ENCODE measurements around the gene EEF2. TPM values are rescaled to one million over a fixed set of nuclear protein-coding genes. Genes with fewer than 3 reads are reported as not detected.
"Not testable (repeated sequence)": the region's sequence is repeated elsewhere in the genome, so short reads cannot be mapped to it uniquely, and the experiment has no call there.

Gene EEF2
- total RNA-seq, 2 experiments from 2014 or later, result 1,633 to 3,507 TPM

- intact Hi-C loops (cut with micrococcal nuclease; ENCODE audit: unreplicated experiment), result no loop called here
- ChIA-PET CTCF (ENCODE audit: unreplicated experiment) (interaction anchor here (0.5 to 0.6 kb wide), 2 partner anchors 12 to 31 kb away, joined by 4 to 5 read pairs; no protein-coding TSS in a partner anchor), POLR2A (interaction anchor here (1.9 kb wide), 1 partner anchor 14 kb away, joined by 7 read pairs; no protein-coding TSS in a partner anchor)
These were observed 15.6 kb downstream of the EEF2 start for GRCh38 chr19:3969435-3970312.

GRCh38 chr19:3968556-3969434 lies 16.5 kb downstream of the EEF2 start:
- H3K27ac ChIP-seq (ENCODE audit: low read depth, low read length, poor library complexity, severe bottlenecking), result no peak overlapping the region
- TF ChIP-seq, protein P1, sequence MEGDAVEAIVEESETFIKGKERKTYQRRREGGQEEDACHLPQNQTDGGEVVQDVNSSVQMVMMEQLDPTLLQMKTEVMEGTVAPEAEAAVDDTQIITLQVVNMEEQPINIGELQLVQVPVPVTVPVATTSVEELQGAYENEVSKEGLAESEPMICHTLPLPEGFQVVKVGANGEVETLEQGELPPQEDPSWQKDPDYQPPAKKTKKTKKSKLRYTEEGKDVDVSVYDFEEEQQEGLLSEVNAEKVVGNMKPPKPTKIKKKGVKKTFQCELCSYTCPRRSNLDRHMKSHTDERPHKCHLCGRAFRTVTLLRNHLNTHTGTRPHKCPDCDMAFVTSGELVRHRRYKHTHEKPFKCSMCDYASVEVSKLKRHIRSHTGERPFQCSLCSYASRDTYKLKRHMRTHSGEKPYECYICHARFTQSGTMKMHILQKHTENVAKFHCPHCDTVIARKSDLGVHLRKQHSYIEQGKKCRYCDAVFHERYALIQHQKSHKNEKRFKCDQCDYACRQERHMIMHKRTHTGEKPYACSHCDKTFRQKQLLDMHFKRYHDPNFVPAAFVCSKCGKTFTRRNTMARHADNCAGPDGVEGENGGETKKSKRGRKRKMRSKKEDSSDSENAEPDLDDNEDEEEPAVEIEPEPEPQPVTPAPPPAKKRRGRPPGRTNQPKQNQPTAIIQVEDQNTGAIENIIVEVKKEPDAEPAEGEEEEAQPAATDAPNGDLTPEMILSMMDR (conservative IDR thresholded peaks at IDR 0.05; ENCODE audit: low read length), result no peak
- no peak for TF ChIP-seq EZH2phosphoT487 (IDR thresholded peaks at IDR 0.05; ENCODE audit: borderline replicate concordance, low read depth, low read length)
- intact Hi-C loops (cut with micrococcal nuclease; ENCODE audit: unreplicated experiment), result no loop called here
- H3K4me2 ChIP-seq (ENCODE audit: low read length), result no peak overlapping the region; the same call in 1 of the 2 replicates
- no peaks in the 10 kb centered on the region for H3K9me2 ChIP-seq (ENCODE audit: insufficient read depth, low read length)
- H3K79me2 ChIP-seq (ENCODE audit: insufficient read depth, low read depth, low read length), result peaks cover 18% of the 10 kb centered on the region; the same call in 1 of the 2 replicates
- no TSS peak for BruUV-seq (replicated peaks)
- H4K20me1 ChIP-seq (ENCODE audit: insufficient read depth, low read length), result no peaks in the 10 kb centered on the region; the same call in 1 of the 2 replicates
- no peaks in the 10 kb centered on the region for H3K9me3 ChIP-seq (ENCODE audit: low read length)
- no peak overlapping the region for H2AFZ ChIP-seq (ENCODE audit: low read length)
- DNase-seq (ENCODE audit: low spot score), result no peak
- POLR2A ChIA-PET, result interaction anchor here (1.9 kb wide), 1 partner anchor 15 kb away, joined by 7 read pairs; no protein-coding TSS in a partner anchor
- H3K36me3 ChIP-seq (ENCODE audit: insufficient read depth, low read length), result peaks cover 49% of the 10 kb centered on the region
- H3K4me3 ChIP-seq (ENCODE audit: low read depth, low read length, poor library complexity, severe bottlenecking), result no peak overlapping the region
- H3K4me1 ChIP-seq (ENCODE audit: insufficient read depth, low read length, poor library complexity, severe bottlenecking), result peaks cover 21% of the 10 kb centered on the region
- CTCF ChIA-PET (ENCODE audit: unreplicated experiment), result interaction anchor here (0.5 kb wide), 1 partner anchor 13 kb away, joined by 4 read pairs; no protein-coding TSS in a partner anchor

More at GRCh38 chr19:3969435-3970312, 15.6 kb downstream of the EEF2 start:
- no peaks in the 10 kb centered on the region for H3K9me2 ChIP-seq (ENCODE audit: insufficient read depth, low read length)
- H3K9me3 ChIP-seq (ENCODE audit: low read length), result no peaks in the 10 kb centered on the region
- H3K36me3 ChIP-seq (ENCODE audit: insufficient read depth, low read length), result peaks cover 41% of the 10 kb centered on the region
- peaks cover 18% of the 10 kb centered on the region; the same call in 1 of the 2 replicates for H3K79me2 ChIP-seq (ENCODE audit: insufficient read depth, low read depth, low read length)
- H3K4me2 ChIP-seq (ENCODE audit: low read length), result peak overlapping the region; percentile 96
- BruUV-seq (replicated peaks), result no TSS peak
- no peak overlapping the region for H3K27ac ChIP-seq (ENCODE audit: low read depth, low read length, poor library complexity, severe bottlenecking)
- H3K4me3 ChIP-seq (ENCODE audit: low read depth, low read length, poor library complexity, severe bottlenecking), result peak overlapping the region; percentile 96
- H3K4me1 ChIP-seq (ENCODE audit: insufficient read depth, low read length, poor library complexity, severe bottlenecking), result peaks cover 21% of the 10 kb centered on the region
- no peak for DNase-seq (ENCODE audit: low spot score)
- no peak overlapping the region for H2AFZ ChIP-seq (ENCODE audit: low read length)
- TF ChIP-seq, protein P1 (conservative IDR thresholded peaks at IDR 0.05; ENCODE audit: low read length), result 0 out of 2 replicates have a peak, but pooled peaks have one; percentile 18
- no peak for TF ChIP-seq EZH2phosphoT487 (IDR thresholded peaks at IDR 0.05; ENCODE audit: borderline replicate concordance, low read depth, low read length)
- H4K20me1 ChIP-seq (ENCODE audit: insufficient read depth, low read length), result no peaks in the 10 kb centered on the region; the same call in 1 of the 2 replicates

DNA sequence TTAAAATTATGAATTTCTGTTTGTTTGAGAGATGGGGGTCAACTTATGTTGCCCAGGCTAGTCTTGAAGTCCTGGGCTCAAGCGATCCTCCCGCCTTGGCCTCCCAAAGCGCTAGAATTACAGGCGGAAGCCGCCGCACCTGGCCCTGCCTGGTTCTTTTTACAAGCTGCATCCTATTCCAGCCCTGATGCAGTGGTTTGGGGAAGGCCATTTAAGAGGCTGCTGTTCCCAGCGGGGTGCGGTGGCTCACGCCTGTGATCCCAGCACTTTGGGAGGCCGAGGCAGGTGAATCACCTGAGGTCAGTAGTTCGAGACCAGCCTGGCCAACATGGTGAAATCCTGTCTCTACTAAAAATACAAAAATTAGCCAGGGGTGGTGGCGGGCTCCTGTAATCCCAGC lies 17.3 kb downstream of the EEF2 start:
- DNase-seq (ENCODE audit: low spot score); H3K9me2 ChIP-seq (ENCODE audit: insufficient read depth, low read length); H3K27ac ChIP-seq (ENCODE audit: low read depth, low read length, poor library complexity, severe bottlenecking); H3K4me2 ChIP-seq (ENCODE audit: low read length); intact Hi-C loops (cut with micrococcal nuclease; ENCODE audit: unreplicated experiment); H2AFZ ChIP-seq (ENCODE audit: low read length); H3K9me3 ChIP-seq (ENCODE audit: low read length); H4K20me1 ChIP-seq (ENCODE audit: insufficient read depth, low read length); H3K4me3 ChIP-seq (ENCODE audit: low read depth, low read length, poor library complexity, severe bottlenecking); BruUV-seq (replicated peaks); CTCF ChIA-PET (ENCODE audit: unreplicated experiment): not testable (repeated sequence)
- Histone ChIP-seq H3K36me3 (ENCODE audit: insufficient read depth, low read length) (peaks cover 57% of the 10 kb centered on the region), H3K4me1 (ENCODE audit: insufficient read depth, low read length, poor library complexity, severe bottlenecking) (peaks cover 21% of the 10 kb centered on the region), H3K79me2 (ENCODE audit: insufficient read depth, low read depth, low read length) (peaks cover 18% of the 10 kb centered on the region; the same call in 1 of the 2 replicates)
- POLR2A ChIA-PET, result interaction anchor here (1.9 kb wide), 1 partner anchor 16 kb away, joined by 7 read pairs; no protein-coding TSS in a partner anchor
